ENCODE data around the gene UPB1.

The UPB1 gene

GRCh38 chr22:24494528-24495364, at the start of gene UPB1:
UPB1 (plus strand) TSS chr22:24495332; CDS start chr22:24495404, 72 bp downstream.
- DNase-seq: no peak

- DNase-seq: peak; percentile 90 to 95
These were observed 49.5 kb upstream of the UPB1 start for GRCh38 chr22:24445481-24446259.

- DNase-seq: no peak
These were observed 48.9 kb upstream of the UPB1 start for GRCh38 chr22:24446260-24446611.

- peak; percentile 95 to 97 for DNase-seq
These were observed 44.5 kb upstream of the UPB1 start for GRCh38 chr22:24450610-24451009.

GRCh38 chr22:24451162-24451561, 44.0 kb upstream of the UPB1 start:
- DNase-seq: no peak

GRCh38 chr22:24453853-24454252, 41.3 kb upstream of the UPB1 start:
- no peak for DNase-seq

- no peak for DNase-seq
These were observed 40.1 kb upstream of the UPB1 start for GRCh38 chr22:24455039-24455438.

GRCh38 chr22:24455751-24456426, 39.2 kb upstream of the UPB1 start:
- DNase-seq: no peak

- no peak for DNase-seq
These were observed 37.2 kb upstream of the UPB1 start for GRCh38 chr22:24457894-24458420.

- DNase-seq: no peak
These were observed 35.2 kb upstream of the UPB1 start for GRCh38 chr22:24459911-24460310.

- DNase-seq: no peak
These were observed 34.6 kb upstream of the UPB1 start for GRCh38 chr22:24460418-24461089.

GRCh38 chr22:24463071-24463760, 31.9 kb upstream of the UPB1 start:
- DNase-seq: no peak

- peak in 1 of 2 experiments; percentile 13 for DNase-seq
These were observed 29.6 kb upstream of the UPB1 start for GRCh38 chr22:24465566-24465965.

GRCh38 chr22:24465975-24466374, 29.2 kb upstream of the UPB1 start:
- no peak for DNase-seq

GRCh38 chr22:24466716-24467328, 28.3 kb upstream of the UPB1 start:
- no peak for DNase-seq

- no peak for DNase-seq
These were observed 27.8 kb upstream of the UPB1 start for GRCh38 chr22:24467340-24467739.

- peak; percentile 78 to 90 for DNase-seq
These were observed 23.6 kb upstream of the UPB1 start for GRCh38 chr22:24471570-24471969.

GRCh38 chr22:24473284-24473683, 21.8 kb upstream of the UPB1 start:
- no peak for DNase-seq

- no peak for DNase-seq
These were observed 20.9 kb upstream of the UPB1 start for GRCh38 chr22:24474221-24474620.

GRCh38 chr22:24474649-24475255, 20.4 kb upstream of the UPB1 start:
- DNase-seq: no peak

- DNase-seq: no peak
These were observed 13.5 kb upstream of the UPB1 start for GRCh38 chr22:24481641-24482040.

Measured in NCI-H524 (cell line).